ENCODE data around the gene MAML3.

The MAML3 gene

GRCh38 chr4:140154572-140154891, 548 bp upstream of the MAML3 start:
- DNase-seq: no peak

GRCh38 chr4:140153419-140153717, 616 bp downstream of the MAML3 start:
- no peak for DNase-seq

- no peak for DNase-seq
Observed at GRCh38 chr4:140152751-140153418, 1.1 kb downstream of the MAML3 start.

GRCh38 chr4:140152013-140152703, 1.8 kb downstream of the MAML3 start:
- DNase-seq: peak in 1 of 2 experiments; percentile 71

GRCh38 chr4:140151699-140152012, 2.3 kb downstream of the MAML3 start:
- DNase-seq: peak in 1 of 2 experiments; percentile 71

GRCh38 chr4:140150886-140151698, 2.9 kb downstream of the MAML3 start:
- peak; percentile 21 to 64 for DNase-seq

- peak in 1 of 2 experiments; percentile 47 for DNase-seq
Observed at GRCh38 chr4:140150636-140150885, 3.4 kb downstream of the MAML3 start.

- peak in 1 of 2 experiments; percentile 65 for DNase-seq
Observed at GRCh38 chr4:140149846-140150635, 3.9 kb downstream of the MAML3 start.

- DNase-seq: no peak
Observed at GRCh38 chr4:140144050-140144449, 9.9 kb downstream of the MAML3 start.

- no peak for DNase-seq
Observed at GRCh38 chr4:140141210-140141835, 12.7 kb downstream of the MAML3 start.

- DNase-seq: no peak
Observed at GRCh38 chr4:140140566-140140965, 13.4 kb downstream of the MAML3 start.

- DNase-seq: no peak
Observed at GRCh38 chr4:140138428-140138827, 15.6 kb downstream of the MAML3 start.

- no peak for DNase-seq
Observed at GRCh38 chr4:140137671-140138070, 16.3 kb downstream of the MAML3 start.

- DNase-seq: no peak
Observed at GRCh38 chr4:140136509-140136908, 17.5 kb downstream of the MAML3 start.

- no peak for DNase-seq
Observed at GRCh38 chr4:140135529-140136088, 18.4 kb downstream of the MAML3 start.

GRCh38 chr4:140134746-140135425, 19.1 kb downstream of the MAML3 start:
- DNase-seq: no peak

- no peak for DNase-seq
Observed at GRCh38 chr4:140133576-140133975, 20.4 kb downstream of the MAML3 start.

GRCh38 chr4:140131675-140132229, 22.2 kb downstream of the MAML3 start:
- DNase-seq: no peak

GRCh38 chr4:140130677-140131076, 23.3 kb downstream of the MAML3 start:
- DNase-seq: no peak

GRCh38 chr4:140127422-140127821, 26.6 kb downstream of the MAML3 start:
- peak; percentile 50 to 61 for DNase-seq

GRCh38 chr4:140126261-140126660, 27.7 kb downstream of the MAML3 start:
- DNase-seq: no peak

- no peak for DNase-seq
Observed at GRCh38 chr4:140125374-140125773, 28.6 kb downstream of the MAML3 start.
